SJCRH30 (cell line): ENCODE results near the gene GTF3C1. TPM values are rescaled to one million over a fixed set of nuclear protein-coding genes. Genes with fewer than 3 reads are reported as not detected.
"Not testable (repeated sequence)": the region's sequence is repeated elsewhere in the genome, so short reads cannot be mapped to it uniquely, and the experiment has no call there.

Experiments used
- DNase-seq, 2 experiments: peaks; one replicate each; pipeline ENCODE4 v3.0.0-alpha.2; 2015 to 2020
- H3K27ac ChIP-seq: fragments of 250-450 bp; sonication (Bioruptor Pico); 2 replicates; pipeline ENCODE4 v1.5.1; 2020; ENCODE audit warnings: mild to moderate bottlenecking, moderate library complexity
- H3K27me3 ChIP-seq: fragments of 250-450 bp; sonication (Bioruptor Pico); 2 replicates; pipeline ENCODE4 v1.5.1; 2020; ENCODE audit warnings: mild to moderate bottlenecking, moderate library complexity
- H3K36me3 ChIP-seq: fragments of 250-450 bp; sonication (Bioruptor Pico); 2 replicates; pipeline ENCODE4 v1.5.1; 2020; ENCODE audit warnings: mild to moderate bottlenecking, moderate library complexity
- H3K4me1 ChIP-seq: fragments of 250-450 bp; sonication (Bioruptor Pico); 2 replicates; pipeline ENCODE4 v1.5.1; 2020; ENCODE audit warnings: mild to moderate bottlenecking, moderate library complexity
- H3K4me3 ChIP-seq: fragments of 250-450 bp; sonication (Bioruptor Pico); 2 replicates; pipeline ENCODE4 v1.5.1; 2020; ENCODE audit warnings: mild to moderate bottlenecking, moderate library complexity
- H3K9me3 ChIP-seq: fragments of 250-450 bp; sonication (Bioruptor Pico); replicated peaks from 2 replicates; pipeline ENCODE4 v1.5.1; 2020; ENCODE audit warnings: mild to moderate bottlenecking, moderate library complexity
- total RNA-seq: library from RNA; depleted of rRNA; stranded (reverse); fragments of >200 nt; shearing (Covaris generic); gene quantifications from 2 replicates; pipeline ENCODE4 v1.2.3, GENCODE V29; 2014

GTF3C1 gene
- total RNA-seq, 1 experiment from 2014 or later, result 124 TPM

- Histone ChIP-seq H3K9me3 (no peaks in the 10 kb centered on the region), H3K4me3 (no peak overlapping the region), H3K27me3 (no peaks in the 10 kb centered on the region), H3K4me1 (peaks cover 2% of the 10 kb centered on the region), H3K27ac (no peak overlapping the region), H3K36me3 (peaks cover 36% of the 10 kb centered on the region)
- no peak for DNase-seq
Observed at GRCh38 chr16:27446721-27447120, 103.0 kb downstream of the GTF3C1 start.

- no peak for DNase-seq
- no peak overlapping the region for H3K27ac ChIP-seq
- H3K4me1 ChIP-seq, result peaks cover 2% of the 10 kb centered on the region
- H3K4me3 ChIP-seq, result no peak overlapping the region
- H3K27me3 ChIP-seq, result no peaks in the 10 kb centered on the region
- H3K36me3 ChIP-seq, result peaks cover 39% of the 10 kb centered on the region
- no peaks in the 10 kb centered on the region for H3K9me3 ChIP-seq
Observed at GRCh38 chr16:27445502-27446175, 104.1 kb downstream of the GTF3C1 start.

GRCh38 chr16:27444470-27444869 is 105.2 kb downstream of the GTF3C1 start:
- H3K4me1 ChIP-seq, result peaks cover 2% of the 10 kb centered on the region
- H3K36me3 ChIP-seq, result peaks cover 41% of the 10 kb centered on the region
- H3K27me3 ChIP-seq, result no peaks in the 10 kb centered on the region
- no peak overlapping the region for H3K27ac ChIP-seq
- no peak overlapping the region for H3K4me3 ChIP-seq
- DNase-seq, result no peak
- H3K9me3 ChIP-seq, result no peaks in the 10 kb centered on the region

- no peak overlapping the region for H3K27ac ChIP-seq
- H3K4me3 ChIP-seq, result no peak overlapping the region
- no peaks in the 10 kb centered on the region for H3K9me3 ChIP-seq
- peaks cover 45% of the 10 kb centered on the region for H3K36me3 ChIP-seq
- peaks cover 2% of the 10 kb centered on the region for H3K4me1 ChIP-seq
- H3K27me3 ChIP-seq, result no peaks in the 10 kb centered on the region
- DNase-seq, result peak in 1 of 2 experiments; percentile 21
Observed at GRCh38 chr16:27444015-27444414, 105.7 kb downstream of the GTF3C1 start.

DNA sequence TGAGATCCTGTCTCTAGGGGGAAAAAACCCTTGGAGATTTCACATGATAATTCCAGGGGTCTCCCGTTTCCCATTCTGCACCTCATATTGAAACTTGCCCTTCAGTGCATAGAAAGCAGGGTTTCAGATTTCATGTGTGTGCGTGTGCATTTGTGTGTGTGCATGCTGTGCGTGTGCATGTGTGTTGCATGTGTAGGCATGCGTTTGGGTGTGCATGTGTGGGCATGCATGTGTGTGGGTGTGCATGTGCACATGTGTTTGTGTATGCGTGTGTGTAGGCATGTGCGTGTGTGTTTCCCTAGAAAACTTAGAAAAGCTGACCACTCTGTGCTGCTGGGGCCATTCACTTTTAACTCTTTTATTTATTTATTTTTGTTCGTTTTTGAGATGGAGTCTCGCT is 107.7 kb downstream of the GTF3C1 start:
- H3K9me3 ChIP-seq, result no peaks in the 10 kb centered on the region
- no peak for DNase-seq
- H3K4me1 ChIP-seq, result no peaks in the 10 kb centered on the region
- H3K27me3 ChIP-seq, result no peaks in the 10 kb centered on the region
- peaks cover 40% of the 10 kb centered on the region for H3K36me3 ChIP-seq
- H3K27ac ChIP-seq, result no peak overlapping the region
- H3K4me3 ChIP-seq, result no peak overlapping the region

- Histone ChIP-seq H3K36me3 (peaks cover 36% of the 10 kb centered on the region), H3K9me3 (no peaks in the 10 kb centered on the region), H3K27me3 (no peaks in the 10 kb centered on the region), H3K27ac (no peak overlapping the region), H3K4me3 (no peak overlapping the region), H3K4me1 (no peaks in the 10 kb centered on the region)
- no peak for DNase-seq
Observed at GRCh38 chr16:27441276-27441675, 108.4 kb downstream of the GTF3C1 start.

GRCh38 chr16:27439271-27440018 is 110.3 kb downstream of the GTF3C1 start:
- H3K27ac ChIP-seq, result no peak overlapping the region
- no peak overlapping the region for H3K4me3 ChIP-seq
- H3K4me1 ChIP-seq, result no peaks in the 10 kb centered on the region
- H3K36me3 ChIP-seq, result peaks cover 34% of the 10 kb centered on the region
- no peak for DNase-seq
- no peaks in the 10 kb centered on the region for H3K9me3 ChIP-seq
- no peaks in the 10 kb centered on the region for H3K27me3 ChIP-seq

DNA sequence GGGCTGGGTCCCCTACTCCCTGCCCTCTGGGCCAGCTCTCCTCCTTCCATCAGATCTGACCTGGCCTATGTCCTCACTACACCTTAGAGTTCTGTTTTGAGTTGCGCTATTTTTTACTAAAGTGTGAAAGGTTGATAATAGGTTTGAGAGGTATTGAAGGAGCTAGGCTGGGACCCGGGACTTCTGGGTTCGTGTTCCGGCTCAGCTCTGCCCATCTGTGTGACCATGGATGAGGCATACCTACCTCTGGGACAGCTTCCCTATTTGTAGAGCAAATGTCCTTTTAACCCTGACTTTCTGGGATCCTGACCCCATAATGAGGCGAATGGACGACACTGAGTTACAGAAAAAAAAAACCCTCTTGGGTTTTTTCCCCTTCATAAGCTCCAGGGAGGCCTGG is 111.8 kb downstream of the GTF3C1 start:
- H3K27ac ChIP-seq, result no peak overlapping the region
- no peaks in the 10 kb centered on the region for H3K9me3 ChIP-seq
- H3K36me3 ChIP-seq, result peaks cover 24% of the 10 kb centered on the region
- H3K27me3 ChIP-seq, result no peaks in the 10 kb centered on the region
- H3K4me3 ChIP-seq, result no peak overlapping the region
- DNase-seq, result no peak
- no peaks in the 10 kb centered on the region for H3K4me1 ChIP-seq

DNA sequence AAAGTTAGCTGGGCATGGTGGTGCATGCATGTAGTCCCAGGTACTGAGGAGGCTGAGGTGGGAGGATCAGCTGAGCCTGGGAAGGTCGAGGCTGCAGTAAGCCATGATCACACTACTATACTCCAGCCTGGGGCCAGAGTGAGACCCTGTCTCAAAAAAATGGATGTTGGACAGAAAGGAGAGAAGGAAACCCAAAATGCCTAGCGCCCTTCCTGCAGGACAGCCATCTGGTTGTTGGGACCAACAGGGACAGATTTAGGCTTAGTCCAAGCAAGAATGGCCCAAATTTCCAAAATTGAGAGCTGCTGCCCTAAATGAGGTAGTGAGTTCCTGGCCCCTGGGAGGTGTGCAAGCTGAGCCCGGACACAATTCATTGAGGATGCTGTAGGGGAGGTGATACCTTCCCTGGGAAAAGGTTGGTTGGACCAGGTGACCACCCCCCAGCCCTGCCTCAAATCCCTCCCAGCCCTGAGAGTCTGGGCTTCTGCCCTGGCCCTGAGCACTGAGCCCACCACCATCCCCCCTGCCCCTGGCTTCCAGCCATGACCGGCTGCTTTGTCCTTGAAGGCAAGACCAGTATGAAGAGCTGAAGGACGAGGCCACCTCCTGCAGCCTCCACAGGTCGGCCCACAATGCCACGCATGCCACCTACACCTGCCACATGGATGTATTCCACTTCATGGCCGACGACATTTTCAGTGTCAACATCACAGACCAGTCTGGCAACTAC is 112.6 kb downstream of the GTF3C1 start:
- Histone ChIP-seq H3K27ac (no peak overlapping the region), H3K4me1 (no peaks in the 10 kb centered on the region; the same call in 1 of the 2 replicates), H3K27me3 (no peaks in the 10 kb centered on the region), H3K36me3 (peaks cover 22% of the 10 kb centered on the region), H3K9me3 (no peaks in the 10 kb centered on the region), H3K4me3 (no peak overlapping the region)
- DNase-seq, result no peak

DNA sequence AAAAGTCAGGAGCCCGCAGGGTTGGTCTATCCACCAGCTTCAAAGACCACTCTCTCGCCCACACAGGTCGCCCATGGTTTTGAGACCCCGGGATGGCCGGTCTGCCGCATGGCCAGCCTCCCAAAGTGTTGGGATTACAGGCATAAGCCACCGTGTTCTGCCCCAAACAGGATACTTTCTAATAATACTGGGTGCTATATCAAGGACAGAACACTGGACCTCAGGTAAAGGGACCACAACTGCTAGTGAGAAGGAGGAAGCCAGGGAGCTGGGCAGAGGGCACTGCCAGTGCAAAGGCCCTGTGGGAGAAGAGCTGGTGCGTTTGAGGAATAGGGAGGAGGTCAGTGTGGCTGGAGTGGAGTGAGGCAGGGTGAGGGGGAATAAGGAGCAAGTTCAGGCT is 113.6 kb downstream of the GTF3C1 start:
- H3K27ac ChIP-seq, result no peak overlapping the region
- no peak for DNase-seq
- no peaks in the 10 kb centered on the region for H3K27me3 ChIP-seq
- H3K9me3 ChIP-seq, result no peaks in the 10 kb centered on the region
- no peak overlapping the region for H3K4me3 ChIP-seq
- H3K36me3 ChIP-seq, result peaks cover 19% of the 10 kb centered on the region
- H3K4me1 ChIP-seq, result peaks cover 3% of the 10 kb centered on the region

DNA sequence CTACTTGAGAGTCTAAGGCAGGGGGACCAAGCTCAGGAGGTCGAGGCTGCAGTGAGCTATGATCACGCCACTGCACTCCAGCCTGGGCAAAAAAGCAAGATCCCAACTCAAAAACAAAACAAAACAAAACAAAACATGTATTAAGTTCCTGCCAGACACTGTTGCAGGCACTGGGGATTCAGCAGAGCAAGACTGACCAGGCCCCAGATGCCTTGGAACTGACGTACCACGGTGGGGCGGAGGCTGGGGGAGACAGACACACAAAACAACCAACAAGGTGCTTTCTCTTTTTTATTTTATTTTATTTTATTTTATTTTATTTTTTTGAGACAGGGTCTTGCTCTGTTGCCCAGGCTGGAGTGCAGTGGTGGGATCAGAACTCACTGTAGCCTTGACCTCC is 114.6 kb downstream of the GTF3C1 start:
- DNase-seq, result not testable (repeated sequence)

DNA sequence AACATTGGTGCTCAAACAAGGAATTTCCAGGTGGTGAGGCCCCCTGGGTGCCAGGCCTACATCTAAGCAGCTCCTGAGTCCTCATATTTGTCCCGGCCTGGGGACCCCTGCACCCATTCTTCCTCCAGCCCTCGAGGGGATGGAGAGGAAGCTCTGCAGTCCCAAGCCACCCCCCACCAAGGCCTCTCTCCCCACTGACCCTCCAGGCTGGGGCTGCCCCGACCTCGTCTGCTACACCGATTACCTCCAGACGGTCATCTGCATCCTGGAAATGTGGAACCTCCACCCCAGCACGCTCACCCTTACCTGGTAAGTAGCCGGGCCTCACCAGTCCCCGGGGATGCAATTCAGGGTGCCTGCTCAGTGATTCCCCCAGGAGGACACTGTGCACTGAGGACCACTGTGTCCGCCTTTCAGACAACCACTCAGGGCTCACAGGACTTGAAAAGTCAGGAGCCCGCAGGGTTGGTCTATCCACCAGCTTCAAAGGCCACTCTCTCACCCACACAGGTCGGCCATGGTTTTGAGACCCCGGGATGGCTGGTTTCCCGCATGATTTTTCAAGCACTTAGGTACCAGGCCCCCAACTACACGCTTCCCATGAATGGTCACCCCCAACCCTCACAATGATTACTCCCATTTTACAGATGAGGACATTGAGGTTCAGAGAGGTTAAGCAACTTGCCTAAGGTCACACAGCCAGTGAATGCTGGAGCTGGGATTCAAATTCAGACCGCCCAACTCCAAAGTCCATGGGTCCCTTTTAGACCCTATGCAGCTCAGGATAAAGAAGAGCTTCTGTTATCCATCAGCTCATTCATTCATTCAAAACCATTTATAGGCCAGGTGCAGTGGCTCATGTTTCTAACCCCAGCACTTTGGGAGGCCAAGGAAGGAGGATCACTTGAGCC is 115.3 kb downstream of the GTF3C1 start:
- no peak for DNase-seq
- Histone ChIP-seq H3K27ac (no peak overlapping the region), H3K4me1 (peaks cover 4% of the 10 kb centered on the region), H3K9me3 (no peaks in the 10 kb centered on the region), H3K27me3 (no peaks in the 10 kb centered on the region), H3K4me3 (no peak overlapping the region), H3K36me3 (peaks cover 17% of the 10 kb centered on the region)

More for the DNA sequence above, 114.6 kb downstream of the GTF3C1 start:
- H3K27ac ChIP-seq, H3K4me3 ChIP-seq, H3K4me1 ChIP-seq, H3K27me3 ChIP-seq, H3K9me3 ChIP-seq: not testable (repeated sequence)
- peaks cover 19% of the 10 kb centered on the region for H3K36me3 ChIP-seq

DNA sequence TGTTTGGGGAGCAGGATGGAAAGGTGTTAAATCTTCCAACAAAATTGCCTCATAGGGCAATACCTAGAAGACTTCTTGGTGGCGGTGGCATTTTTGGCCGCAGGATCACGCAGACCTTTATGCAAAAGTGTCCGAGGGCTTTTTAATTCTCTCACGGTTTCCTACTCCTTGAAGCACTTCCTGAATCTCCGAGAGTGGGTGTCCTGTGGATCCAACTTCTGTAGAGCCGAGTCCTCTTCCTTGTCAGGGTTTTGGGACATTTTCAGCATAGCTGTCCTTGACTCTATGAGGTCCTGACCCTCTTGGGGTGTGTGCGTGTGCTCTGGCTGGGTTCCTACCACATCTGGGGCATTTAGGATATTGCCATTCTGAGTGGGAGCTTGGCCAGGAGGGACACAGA is 116.1 kb downstream of the GTF3C1 start:
- H3K9me3 ChIP-seq, result no peaks in the 10 kb centered on the region
- no peak for DNase-seq
- no peak overlapping the region for H3K27ac ChIP-seq
- H3K4me3 ChIP-seq, result no peak overlapping the region
- H3K27me3 ChIP-seq, result no peaks in the 10 kb centered on the region
- peaks cover 4% of the 10 kb centered on the region for H3K4me1 ChIP-seq
- peaks cover 13% of the 10 kb centered on the region for H3K36me3 ChIP-seq

- not testable (repeated sequence) for H3K4me3 ChIP-seq, H3K9me3 ChIP-seq, H3K27me3 ChIP-seq, H3K4me1 ChIP-seq, H3K27ac ChIP-seq, DNase-seq
- H3K36me3 ChIP-seq, result peaks cover 13% of the 10 kb centered on the region
Observed at GRCh38 chr16:27433191-27433590, 116.5 kb downstream of the GTF3C1 start.
